H9 (cell line): ENCODE results near the gene HTN3. TPM values are rescaled to one million over a fixed set of nuclear protein-coding genes. Genes with fewer than 3 reads are reported as not detected.
"Not testable (repeated sequence)": the region's sequence is repeated elsewhere in the genome, so short reads cannot be mapped to it uniquely, and the experiment has no call there.

ENCODE experiments used
- DNase-seq: peaks from one replicate; pipeline ENCODE4 v3.0.0-alpha.2; 2017
- H2AFZ ChIP-seq: one replicate; pipeline ENCODE4 v1.6.1; 2013; ENCODE audit warnings: mild to moderate bottlenecking, low read length, control low read depth, moderate library complexity
- H2AK5ac ChIP-seq: 2 replicates; pipeline ENCODE4 v1.6.1; 2013; ENCODE audit warnings: low read length, control low read depth, mixed read lengths; ENCODE audit not compliant: insufficient read length
- H2BK120ac ChIP-seq: one replicate; pipeline ENCODE4 v1.6.1; 2013; ENCODE audit warnings: low read depth, mild to moderate bottlenecking, low read length, control low read depth, inconsistent platforms; ENCODE audit not compliant: poor library complexity, severe bottlenecking
- H2BK12ac ChIP-seq: 2 replicates; pipeline ENCODE4 v1.6.1; 2013; ENCODE audit warnings: low read length, control low read depth, mixed read lengths, low read depth; ENCODE audit not compliant: insufficient read length
- H2BK15ac ChIP-seq: 2 replicates; pipeline ENCODE4 v1.6.1; 2013; ENCODE audit warnings: low read depth, low read length, control low read depth
- H2BK20ac ChIP-seq: one replicate; pipeline ENCODE4 v1.6.1; 2013; ENCODE audit warnings: low read depth, mild to moderate bottlenecking, low read length, control low read depth, inconsistent platforms; ENCODE audit not compliant: poor library complexity, severe bottlenecking
- H2BK5ac ChIP-seq: 2 replicates; pipeline ENCODE4 v1.6.1; 2013; ENCODE audit warnings: low read length, control low read depth, mixed read lengths; ENCODE audit not compliant: insufficient read length
- H3K14ac ChIP-seq: 2 replicates; pipeline ENCODE4 v1.6.1; 2013; ENCODE audit warnings: low read length, control low read depth; ENCODE audit not compliant: insufficient read depth
- H3K18ac ChIP-seq: 2 replicates; pipeline ENCODE4 v1.6.1; 2013; ENCODE audit warnings: low read depth, mild to moderate bottlenecking, mixed read lengths, low read length, control low read depth; ENCODE audit not compliant: insufficient read length
- H3K23ac ChIP-seq: 2 replicates; pipeline ENCODE4 v1.6.1; 2013; ENCODE audit warnings: low read length, control low read depth, mixed read lengths, low read depth; ENCODE audit not compliant: insufficient read length
- H3K23me2 ChIP-seq: 2 replicates; pipeline ENCODE4 v1.6.1; 2013; ENCODE audit warnings: low read depth, mild to moderate bottlenecking, mixed read lengths, low read length, control low read depth; ENCODE audit not compliant: insufficient read length, poor library complexity, severe bottlenecking
- H3K27ac ChIP-seq: 2 replicates; pipeline ENCODE4 v1.5.1; 2013; ENCODE audit warnings: low read length, control low read depth, mixed read lengths, low read depth; ENCODE audit not compliant: insufficient read length
- H3K27me3 ChIP-seq: 2 replicates; pipeline ENCODE4 v1.6.1; 2013; ENCODE audit warnings: low read length, control low read depth, inconsistent platforms; ENCODE audit not compliant: insufficient read depth
- H3K4ac ChIP-seq: 2 replicates; pipeline ENCODE4 v1.6.1; 2013; ENCODE audit warnings: low read depth, mild to moderate bottlenecking, control low read depth, inconsistent platforms, low read length, moderate library complexity
- H3K4me1 ChIP-seq: 2 replicates; pipeline ENCODE4 v1.6.1; 2013; ENCODE audit warnings: low read length, control low read depth, inconsistent platforms; ENCODE audit not compliant: insufficient read depth
- H3K4me2 ChIP-seq: 2 replicates; pipeline ENCODE4 v1.6.1; 2013; ENCODE audit warnings: low read length, control low read depth, mixed read lengths; ENCODE audit not compliant: insufficient read length, insufficient read depth
- H3K56ac ChIP-seq: 2 replicates; pipeline ENCODE4 v1.6.1; 2013; ENCODE audit warnings: low read depth, mild to moderate bottlenecking, mixed read lengths, low read length, control low read depth; ENCODE audit not compliant: insufficient read length
- H3K79me1 ChIP-seq: 2 replicates; pipeline ENCODE4 v1.6.1; 2013; ENCODE audit warnings: low read depth, mild to moderate bottlenecking, moderate library complexity, low read length, control low read depth, inconsistent platforms; ENCODE audit not compliant: insufficient read depth, poor library complexity, severe bottlenecking
- H3K79me2 ChIP-seq: 2 replicates; pipeline ENCODE4 v1.6.1; 2013; ENCODE audit warnings: low read length, control low read depth, inconsistent platforms; ENCODE audit not compliant: insufficient read depth
- H3K9ac ChIP-seq: 2 replicates; pipeline ENCODE4 v1.6.1; 2013; ENCODE audit warnings: low read length, control low read depth, mixed read lengths; ENCODE audit not compliant: insufficient read length; ENCODE audit errors: extremely low read depth
- H3K9me3 ChIP-seq: one replicate; pipeline ENCODE4 v1.6.1; 2013; ENCODE audit warnings: low read depth, low read length, inconsistent platforms; ENCODE audit not compliant: control insufficient read depth
- H3T11ph ChIP-seq: one replicate; pipeline ENCODE4 v1.6.1; 2013; ENCODE audit warnings: mild to moderate bottlenecking, low read length, control low read depth, inconsistent platforms
- H4K20me1 ChIP-seq: one replicate; pipeline ENCODE4 v1.6.1; 2013; ENCODE audit not compliant: control insufficient read depth, insufficient read length, insufficient read depth
- H4K5ac ChIP-seq: 2 replicates; pipeline ENCODE4 v1.6.1; 2013; ENCODE audit warnings: low read depth, mild to moderate bottlenecking, mixed read lengths, low read length, control low read depth; ENCODE audit not compliant: insufficient read length
- H4K8ac ChIP-seq: replicated peaks from 2 replicates; pipeline ENCODE4 v1.6.1; 2013; ENCODE audit warnings: low read length, control low read depth, mixed read lengths, low read depth; ENCODE audit not compliant: insufficient read length
- H4K91ac ChIP-seq: 2 replicates; pipeline ENCODE4 v1.6.1; 2013; ENCODE audit warnings: low read depth, mild to moderate bottlenecking, moderate library complexity, mixed read lengths, low read length, control low read depth; ENCODE audit not compliant: insufficient read length
- H3K27ac Mint-ChIP-seq, 3 experiments: 2 replicates in 2 of 3; 3 replicates in 1 of 3; pipeline ENCODE4 v1.8.0; 2020 to 2021; ENCODE audit warnings: mixed read lengths in 3 of 3, mild to moderate bottlenecking in 1 of 3, moderate library complexity in 1 of 3
- H3K27me3 Mint-ChIP-seq: 2 replicates; pipeline ENCODE4 v1.8.0; 2021; ENCODE audit warnings: low read depth, mild to moderate bottlenecking, moderate library complexity, mixed read lengths
- H3K36me3 Mint-ChIP-seq, 3 experiments: 2 replicates in 2 of 3; 3 replicates in 1 of 3; pipeline ENCODE4 v1.8.0; 2020 to 2021; ENCODE audit warnings: low read depth in 3 of 3, mixed read lengths in 3 of 3; ENCODE audit not compliant: insufficient read depth in 1 of 3
- H3K4me1 Mint-ChIP-seq, 2 experiments: 2 replicates each; pipeline ENCODE4 v1.8.0; 2020; ENCODE audit warnings: mixed read lengths in 2 of 2
- H3K4me3 Mint-ChIP-seq, 2 experiments: 2 replicates in 1 of 2; 3 replicates in 1 of 2; pipeline ENCODE4 v1.8.0; 2020 to 2021; ENCODE audit warnings: mild to moderate bottlenecking in 2 of 2, mixed read lengths in 2 of 2, moderate library complexity in 1 of 2
- H3K9me3 Mint-ChIP-seq, 2 experiments: 2 replicates in 1 of 2; 3 replicates in 1 of 2; pipeline ENCODE4 v1.8.0; 2020; ENCODE audit warnings: mild to moderate bottlenecking in 2 of 2, mixed read lengths in 2 of 2, moderate library complexity in 1 of 2
- WGBS: extraction: QIAGEN DNeasy Blood & Tissue Kit; methylation state at CpG from one replicate; pipeline ENCODE4 v1.1.7; 2013; ENCODE audit warnings: missing lambda C conversion rate, low lambda C conversion rate, mixed read lengths; ENCODE audit not compliant: insufficient read length; ENCODE audit errors: extremely low coverage; 5-methylcytosine and 5-hydroxymethylcytosine counted together
- total RNA-seq: library from RNA; stranded (reverse); gene quantifications from 2 replicates; pipeline ENCODE4 v1.2.1, GENCODE V29; 2021

The HTN3 gene
- total RNA-seq, 1 experiment from 2014 or later = not detected

GRCh38 chr4:70056534-70056933 is 28.3 kb downstream of the HTN3 start:
- H4K20me1 ChIP-seq, H3K79me2 ChIP-seq, H3K27me3 Mint-ChIP-seq, H2BK15ac ChIP-seq, H2AK5ac ChIP-seq, H3K14ac ChIP-seq, H3K4me1 ChIP-seq, H2BK120ac ChIP-seq, H2BK5ac ChIP-seq, H3K4ac ChIP-seq, H4K91ac ChIP-seq, H3K4me2 ChIP-seq, DNase-seq, H4K5ac ChIP-seq, H3K36me3 Mint-ChIP-seq, H2BK12ac ChIP-seq, H3K23me2 ChIP-seq, H3K4me3 Mint-ChIP-seq, H2AFZ ChIP-seq, H3K27ac Mint-ChIP-seq, H3K27me3 ChIP-seq, H2BK20ac ChIP-seq, H3T11ph ChIP-seq, H3K9me3 ChIP-seq, H3K23ac ChIP-seq, H4K8ac ChIP-seq, H3K9ac ChIP-seq, H3K56ac ChIP-seq, H3K4me1 Mint-ChIP-seq, H3K27ac ChIP-seq, H3K79me1 ChIP-seq, H3K18ac ChIP-seq: not testable (repeated sequence)
- H3K9me3 Mint-ChIP-seq = peaks cover 8 to 13% of the 10 kb centered on the region in 2 experiments; a peak in 3 of 5 replicates
- WGBS = no CpG with 5 or more reads among the region's 1 CpG
